Erythroblast (primary cell): ENCODE data around the gene NCAPD3.

Experiments used
- GATA1 ChIP-seq: IDR thresholded peaks from 2 replicates; pipeline ENCODE4 v1.6.1; 2011; ENCODE audit warnings: low read depth, mild to moderate bottlenecking, control low read depth, low read length, moderate library complexity
- POLR2A ChIP-seq: IDR thresholded peaks from 2 replicates; pipeline ENCODE4 v1.6.1; 2011; ENCODE audit warnings: mild to moderate bottlenecking, low read length

DNA sequence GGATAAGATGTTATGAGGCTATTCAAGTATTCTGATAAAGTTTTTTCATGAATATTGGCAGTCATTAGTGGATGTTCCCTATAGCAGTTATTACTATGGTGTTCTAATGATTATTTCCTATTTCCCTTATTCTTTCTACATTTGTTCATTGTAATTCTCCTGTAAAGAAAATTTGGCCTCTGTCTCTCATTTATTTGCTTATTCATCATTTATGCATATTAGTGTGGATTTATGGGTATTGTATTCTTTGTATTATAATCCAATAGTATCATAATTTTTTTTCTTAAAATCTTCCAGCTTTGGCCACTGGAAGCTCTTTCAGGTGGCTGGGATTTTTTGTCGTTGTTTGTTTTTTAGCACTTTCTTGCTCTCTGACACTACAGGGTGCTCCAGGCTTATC, 107.6 kb downstream of the NCAPD3 start:
- TF ChIP-seq POLR2A, result no peak
- TF ChIP-seq GATA1, result no peak
